ENCODE data around the gene PRKCA.

PRKCA gene

GRCh38 chr17:66509926-66510325 lies 207.5 kb downstream of the PRKCA start:
- no peak overlapping the region for H3K4me3 ChIP-seq (replicated peaks; ENCODE audit: low read depth, low read length)
- no peak for DNase-seq (ENCODE audit: low read depth)
- TF ChIP-seq, protein P1, sequence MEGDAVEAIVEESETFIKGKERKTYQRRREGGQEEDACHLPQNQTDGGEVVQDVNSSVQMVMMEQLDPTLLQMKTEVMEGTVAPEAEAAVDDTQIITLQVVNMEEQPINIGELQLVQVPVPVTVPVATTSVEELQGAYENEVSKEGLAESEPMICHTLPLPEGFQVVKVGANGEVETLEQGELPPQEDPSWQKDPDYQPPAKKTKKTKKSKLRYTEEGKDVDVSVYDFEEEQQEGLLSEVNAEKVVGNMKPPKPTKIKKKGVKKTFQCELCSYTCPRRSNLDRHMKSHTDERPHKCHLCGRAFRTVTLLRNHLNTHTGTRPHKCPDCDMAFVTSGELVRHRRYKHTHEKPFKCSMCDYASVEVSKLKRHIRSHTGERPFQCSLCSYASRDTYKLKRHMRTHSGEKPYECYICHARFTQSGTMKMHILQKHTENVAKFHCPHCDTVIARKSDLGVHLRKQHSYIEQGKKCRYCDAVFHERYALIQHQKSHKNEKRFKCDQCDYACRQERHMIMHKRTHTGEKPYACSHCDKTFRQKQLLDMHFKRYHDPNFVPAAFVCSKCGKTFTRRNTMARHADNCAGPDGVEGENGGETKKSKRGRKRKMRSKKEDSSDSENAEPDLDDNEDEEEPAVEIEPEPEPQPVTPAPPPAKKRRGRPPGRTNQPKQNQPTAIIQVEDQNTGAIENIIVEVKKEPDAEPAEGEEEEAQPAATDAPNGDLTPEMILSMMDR (IDR thresholded peaks at IDR 0.05; ENCODE audit: low read length, missing control alignments), result no peak

GRCh38 chr17:66511135-66511534 lies 208.7 kb downstream of the PRKCA start:
- DNase-seq (ENCODE audit: low read depth), result no peak
- TF ChIP-seq, protein P1 (IDR thresholded peaks at IDR 0.05; ENCODE audit: low read length, missing control alignments), result no peak
- H3K4me3 ChIP-seq (replicated peaks; ENCODE audit: low read depth, low read length), result no peak overlapping the region

GRCh38 chr17:66514227-66514806 lies 211.9 kb downstream of the PRKCA start:
- H3K4me3 ChIP-seq (replicated peaks; ENCODE audit: low read depth, low read length), result no peak overlapping the region
- DNase-seq (ENCODE audit: low read depth), result no peak
- TF ChIP-seq, protein P1 (IDR thresholded peaks at IDR 0.05; ENCODE audit: low read length, missing control alignments), result no peak

DNA sequence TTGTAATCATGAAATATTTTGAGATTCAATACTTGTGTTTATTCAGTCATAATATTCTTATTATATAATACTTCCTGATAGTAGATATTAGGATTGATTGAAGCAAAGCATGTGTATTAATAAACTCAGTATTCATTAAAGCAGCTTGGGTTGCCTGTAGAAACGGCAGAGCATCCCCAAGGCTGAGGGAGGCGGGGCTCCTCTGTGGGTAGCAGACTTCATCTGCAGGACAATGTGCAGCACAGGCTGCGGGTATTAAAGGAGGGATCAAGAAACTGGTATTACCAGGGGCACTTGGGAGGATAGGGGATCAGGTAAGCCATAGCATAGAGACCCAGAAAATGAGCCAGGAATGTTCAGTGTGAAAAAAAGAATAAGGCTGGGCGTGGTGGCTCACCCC lies 213.6 kb downstream of the PRKCA start:
- H3K4me3 ChIP-seq (replicated peaks; ENCODE audit: low read depth, low read length), result no peak overlapping the region
- DNase-seq (ENCODE audit: low read depth), result no peak
- TF ChIP-seq, protein P1 (IDR thresholded peaks at IDR 0.05; ENCODE audit: low read length, missing control alignments), result no peak

- TF ChIP-seq, protein P1 (IDR thresholded peaks at IDR 0.05; ENCODE audit: low read length, missing control alignments), result no peak
- no peak for DNase-seq (ENCODE audit: low read depth)
- no peak overlapping the region for H3K4me3 ChIP-seq (replicated peaks; ENCODE audit: low read depth, low read length)
These were observed 215.1 kb downstream of the PRKCA start for GRCh38 chr17:66517336-66518009.

GRCh38 chr17:66518108-66518507 lies 215.7 kb downstream of the PRKCA start:
- no peak for DNase-seq (ENCODE audit: low read depth)
- TF ChIP-seq, protein P1 (IDR thresholded peaks at IDR 0.05; ENCODE audit: low read length, missing control alignments), result no peak
- H3K4me3 ChIP-seq (replicated peaks; ENCODE audit: low read depth, low read length), result no peak overlapping the region

DNA sequence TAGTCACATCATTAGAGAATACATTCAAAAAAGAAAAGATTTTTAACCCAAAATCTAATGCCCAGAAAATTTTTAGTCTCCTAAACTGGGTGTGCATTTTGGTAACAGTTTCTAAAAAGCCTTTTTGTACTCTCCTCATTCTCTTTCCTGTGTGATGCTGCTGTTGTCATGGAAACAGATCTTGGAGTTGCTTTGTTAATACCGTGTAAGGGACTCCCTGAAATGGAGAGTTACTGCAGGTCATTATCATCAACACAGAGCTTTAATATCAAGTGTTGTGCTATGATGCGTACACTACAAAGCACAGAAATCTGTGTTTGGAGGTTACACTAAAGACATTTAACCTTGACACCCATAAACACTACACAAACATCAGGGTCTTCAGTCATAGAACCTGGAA lies 216.3 kb downstream of the PRKCA start:
- DNase-seq (ENCODE audit: low read depth), result no peak
- TF ChIP-seq, protein P1 (IDR thresholded peaks at IDR 0.05; ENCODE audit: low read length, missing control alignments), result no peak
- H3K4me3 ChIP-seq (replicated peaks; ENCODE audit: low read depth, low read length), result no peak overlapping the region
